GM08714 (cell line): Measurements from ENCODE around the gene PRMT2.
A peak's percentile ranks its signal among the peaks of the same experiment; 100 is the strongest.

ENCODE experiments used
- H3K4me3 ChIP-seq: fragments of 200-500 bp; sonication (Bioruptor generic); 2 replicates; pipeline ENCODE4 v1.5.1; 2014; ENCODE audit warnings: mild to moderate bottlenecking, low read length, inconsistent platforms
- ZNF274 ChIP-seq: IDR thresholded peaks from 2 replicates; pipeline ENCODE4 v1.6.1; 2012; ENCODE audit warnings: mild to moderate bottlenecking, low read depth, low read length

The PRMT2 gene

DNA sequence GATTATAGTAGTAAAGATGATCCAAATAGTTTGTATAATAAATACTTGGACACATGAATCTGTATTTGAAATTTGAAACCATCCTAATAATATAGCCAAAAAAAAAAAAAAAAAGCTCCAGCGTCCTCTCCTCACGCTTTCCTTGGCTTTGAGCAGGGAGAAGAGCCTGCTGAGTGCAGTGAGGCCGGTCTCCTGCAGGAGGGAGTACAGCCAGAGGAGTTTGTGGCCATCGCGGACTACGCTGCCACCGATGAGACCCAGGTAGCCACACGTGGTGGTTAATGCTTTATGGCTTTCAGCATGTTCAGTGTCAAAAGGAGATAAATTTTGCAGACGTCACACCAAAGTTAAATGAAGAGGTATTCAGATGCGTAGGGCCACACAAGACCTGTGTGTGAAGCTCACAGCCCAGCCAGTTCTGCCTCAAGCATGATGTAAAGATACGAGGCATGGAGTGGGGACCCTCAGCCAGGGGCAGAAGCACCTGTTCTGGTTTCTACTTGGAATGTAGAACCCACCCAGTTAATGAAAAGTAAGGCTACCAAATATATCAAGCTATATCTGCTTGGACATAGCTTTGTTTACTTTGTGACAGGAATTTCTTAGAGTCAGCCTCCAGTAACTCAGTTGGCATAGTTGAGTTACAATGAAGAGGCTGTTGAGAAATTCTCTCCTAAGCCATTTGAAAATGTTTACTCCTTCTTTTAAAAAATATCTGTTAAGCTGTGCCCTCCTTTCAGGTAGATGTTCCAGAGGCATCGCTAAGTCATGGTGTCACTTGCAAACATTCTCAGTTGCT is 8.1 kb downstream of the PRMT2 start:
- H3K4me3 ChIP-seq = no peak overlapping the region
- no peak for TF ChIP-seq ZNF274

DNA sequence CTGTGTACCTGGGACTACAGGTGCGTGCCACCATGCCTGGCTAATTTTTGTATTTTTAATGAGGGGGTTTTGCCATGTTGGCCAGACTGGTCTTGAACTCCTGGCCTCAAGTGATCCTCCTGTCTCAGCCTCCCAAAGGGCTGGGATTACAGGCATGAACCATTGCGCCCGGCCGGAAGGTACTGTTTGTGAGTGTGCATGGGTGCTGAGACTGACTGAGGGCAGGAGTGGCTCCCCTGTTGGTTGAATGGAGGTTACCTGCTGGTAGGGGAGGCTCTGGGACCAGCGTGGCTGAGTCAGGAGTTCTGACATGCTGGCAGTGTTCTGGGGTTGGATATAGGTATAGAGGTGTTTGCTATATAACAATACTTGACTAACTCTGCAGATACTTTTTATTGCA is 10.4 kb downstream of the PRMT2 start:
- no peak overlapping the region for H3K4me3 ChIP-seq
- TF ChIP-seq ZNF274 = no peak

DNA sequence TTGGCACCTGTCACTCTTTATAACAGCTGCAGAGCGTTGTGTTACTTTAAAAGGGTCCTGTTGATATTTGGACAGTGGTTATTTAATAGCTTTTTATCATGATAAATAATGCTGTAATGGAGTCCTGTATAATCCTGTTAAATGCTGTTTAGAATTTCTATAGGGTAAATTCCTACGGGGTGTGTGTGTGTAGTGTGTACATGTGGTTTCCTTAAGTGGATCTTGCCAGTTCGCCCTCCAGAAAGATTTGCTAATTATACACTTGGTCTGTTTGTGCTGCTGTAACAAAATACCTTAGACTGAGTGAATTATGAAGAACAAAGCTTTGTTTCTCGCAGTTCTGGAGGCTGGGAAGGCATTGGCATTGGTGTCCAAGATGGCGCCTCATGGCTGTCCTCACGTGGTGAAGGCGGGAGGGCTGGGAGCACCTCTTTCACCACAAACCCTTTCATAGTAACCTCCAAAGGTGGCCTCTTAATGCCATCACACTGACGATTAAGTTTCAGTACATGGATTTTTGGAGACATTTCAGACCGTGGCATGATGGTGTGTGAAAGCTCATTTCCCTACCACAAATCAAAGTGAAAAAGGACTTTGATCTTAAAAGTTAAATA is 11.2 kb downstream of the PRMT2 start:
- no peak overlapping the region for H3K4me3 ChIP-seq
- TF ChIP-seq ZNF274 = no peak

DNA sequence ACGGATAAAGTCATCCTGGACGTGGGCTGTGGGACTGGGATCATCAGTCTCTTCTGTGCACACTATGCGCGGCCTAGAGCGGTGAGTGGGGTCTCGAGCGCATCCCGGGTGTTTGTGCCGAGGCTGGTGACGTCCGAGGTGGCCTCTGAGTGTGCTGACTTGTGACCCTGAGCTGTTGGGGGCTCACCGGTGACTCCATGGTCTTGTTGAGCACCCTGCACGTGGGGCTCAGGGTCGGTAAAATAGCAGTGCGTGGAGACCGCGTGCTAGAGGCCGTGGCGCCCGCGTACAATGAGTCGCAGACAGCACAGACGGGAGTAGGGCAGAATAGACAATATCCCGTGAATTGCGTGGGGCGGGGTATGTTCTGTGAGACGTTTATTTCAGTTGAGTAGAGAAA is 13.1 kb downstream of the PRMT2 start:
- no peak overlapping the region for H3K4me3 ChIP-seq
- no peak for TF ChIP-seq ZNF274

DNA sequence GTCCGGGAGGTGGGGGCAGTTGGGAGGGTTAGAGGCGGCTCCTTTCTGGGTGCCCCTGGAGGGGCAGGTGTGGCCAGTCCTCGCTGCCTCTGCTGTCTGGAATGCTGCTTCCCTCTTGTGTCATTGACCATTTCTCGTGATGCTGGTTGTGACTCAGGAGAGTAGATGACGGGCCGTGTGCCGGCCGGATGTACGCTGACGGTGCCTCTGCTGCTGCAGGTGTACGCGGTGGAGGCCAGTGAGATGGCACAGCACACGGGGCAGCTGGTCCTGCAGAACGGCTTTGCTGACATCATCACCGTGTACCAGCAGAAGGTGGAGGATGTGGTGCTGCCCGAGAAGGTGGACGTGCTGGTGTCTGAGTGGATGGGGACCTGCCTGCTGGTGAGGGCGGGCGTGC is 13.9 kb downstream of the PRMT2 start:
- H3K4me3 ChIP-seq = no peak overlapping the region
- no peak for TF ChIP-seq ZNF274

DNA sequence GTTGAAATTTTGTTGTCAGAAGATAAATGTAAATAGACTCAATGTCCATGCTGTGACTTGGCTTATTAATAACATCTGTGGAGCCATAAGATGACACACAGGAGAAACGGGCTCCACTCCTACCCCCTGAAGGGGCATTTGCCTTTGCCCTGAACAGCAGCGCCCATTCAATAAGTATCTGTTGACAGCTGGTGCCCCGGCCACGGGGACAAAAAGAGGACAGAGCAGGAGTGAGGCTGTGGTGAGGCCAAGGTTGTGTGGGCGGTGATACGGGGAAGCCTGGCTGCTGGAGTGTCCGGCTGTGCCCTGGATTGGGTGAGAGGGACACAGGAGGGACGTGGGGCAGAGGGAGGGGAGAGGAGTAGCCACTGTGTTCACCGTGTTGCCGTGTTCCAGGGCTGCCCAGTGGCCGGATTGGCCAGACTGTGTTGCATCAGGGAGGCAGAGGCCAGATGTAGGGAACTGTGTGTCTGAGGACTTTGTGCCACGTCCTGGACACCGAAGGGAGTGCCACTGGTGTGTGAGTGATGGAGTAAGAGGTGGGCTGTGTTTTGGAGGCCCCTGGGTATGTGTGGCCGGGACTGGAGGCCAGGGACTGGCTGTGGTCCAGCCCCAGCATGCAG is 15.1 kb downstream of the PRMT2 start:
- no peak for TF ChIP-seq ZNF274
- no peak overlapping the region for H3K4me3 ChIP-seq

DNA sequence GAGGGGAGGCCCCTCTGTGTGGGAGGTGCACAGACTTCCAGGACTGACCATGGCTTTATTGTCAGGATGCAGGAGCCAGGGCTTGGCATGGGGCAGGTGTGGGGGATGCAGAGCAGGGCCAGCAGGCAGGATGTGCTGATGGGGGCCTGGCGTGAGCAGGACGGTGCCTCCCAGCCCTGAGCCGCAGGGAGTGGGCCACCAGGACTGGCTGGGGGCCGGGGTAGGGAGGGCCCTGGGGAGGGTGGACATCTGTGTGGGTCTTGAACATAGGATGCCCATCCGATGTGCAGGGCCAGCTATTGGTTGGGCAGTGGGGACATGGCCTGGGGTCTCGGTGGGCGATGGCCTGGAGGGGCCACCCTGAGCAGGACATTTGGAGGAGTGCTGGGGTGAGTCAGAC is 15.6 kb downstream of the PRMT2 start:
- no peak overlapping the region for H3K4me3 ChIP-seq
- TF ChIP-seq ZNF274 = no peak

DNA sequence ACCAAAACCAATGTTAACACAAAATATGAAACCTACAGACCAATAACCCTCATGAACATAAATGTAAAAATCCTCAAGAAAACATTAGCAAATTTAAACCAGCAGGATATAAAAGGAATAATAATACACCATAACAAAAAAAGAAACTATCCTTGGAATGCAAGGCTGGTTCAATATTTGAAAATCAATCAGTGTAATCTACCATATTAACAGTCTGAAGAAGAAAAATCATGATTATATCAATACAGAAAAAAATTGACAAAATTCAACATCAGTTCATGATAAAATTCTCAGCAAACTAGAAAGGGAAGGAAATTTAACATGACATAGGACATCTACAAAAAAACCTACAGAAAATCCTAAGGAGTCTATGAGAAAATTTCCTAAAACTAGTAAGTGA is 19.8 kb downstream of the PRMT2 start:
- no peak overlapping the region for H3K4me3 ChIP-seq
- TF ChIP-seq ZNF274 = no peak

DNA sequence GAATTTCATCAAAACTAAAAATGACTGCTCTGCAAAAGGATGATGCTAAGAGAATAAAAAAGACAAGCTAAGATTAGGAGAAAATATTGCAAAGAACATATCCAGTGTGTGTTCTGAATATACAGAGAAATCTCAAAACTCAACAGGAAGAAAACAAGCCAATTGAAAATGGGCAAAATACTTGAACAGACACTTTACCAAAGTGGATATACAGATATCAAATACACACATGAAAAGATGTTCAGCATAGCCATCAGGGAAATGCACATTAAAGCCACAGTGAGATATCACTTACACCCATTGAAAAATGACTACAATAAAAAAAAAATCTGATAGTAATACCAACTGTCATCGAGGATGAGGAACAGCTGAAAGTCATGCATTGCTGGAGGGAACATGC is 21.3 kb downstream of the PRMT2 start:
- H3K4me3 ChIP-seq = no peak overlapping the region
- TF ChIP-seq ZNF274 = no peak

DNA sequence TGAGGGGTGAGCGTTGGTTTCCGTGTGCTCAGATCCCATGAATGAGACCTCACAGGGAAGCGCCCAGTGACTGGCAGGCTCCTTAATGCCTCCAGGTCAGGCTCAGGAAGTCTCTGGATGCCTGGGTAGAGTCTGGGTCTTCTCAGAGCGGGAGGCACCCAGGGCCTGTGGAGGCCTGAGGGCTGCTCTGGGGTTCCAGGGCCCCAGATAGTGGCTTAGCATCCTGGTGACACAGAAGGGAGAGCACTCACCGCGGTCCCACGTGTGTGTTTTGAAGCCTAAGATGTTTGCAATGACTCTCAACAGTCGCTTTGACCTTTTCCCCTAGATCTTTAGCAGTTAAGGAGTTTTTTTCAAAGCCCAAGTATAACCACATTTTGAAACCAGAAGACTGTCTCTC is 25.0 kb downstream of the PRMT2 start:
- no peak for TF ChIP-seq ZNF274
- H3K4me3 ChIP-seq = no peak overlapping the region

DNA sequence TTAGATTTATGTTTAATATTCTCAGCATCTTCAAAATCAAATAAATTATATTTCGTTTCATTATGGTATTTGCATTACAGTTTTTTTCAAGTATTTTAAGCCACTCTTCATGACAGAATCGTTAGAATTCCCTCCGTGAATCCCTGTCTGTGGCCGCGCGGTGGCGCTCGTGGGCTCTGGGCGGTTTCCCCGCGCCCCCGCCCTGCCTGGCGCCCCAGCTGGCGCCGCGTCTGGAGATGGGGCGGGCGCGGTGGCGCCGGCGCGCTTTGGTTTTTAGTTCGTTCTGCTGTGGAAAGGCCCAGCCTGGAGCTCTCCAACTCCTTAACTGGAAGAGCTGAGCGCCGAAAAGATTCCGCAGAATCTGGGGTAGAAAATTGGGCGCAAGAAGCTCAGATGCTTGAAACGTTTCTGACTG is 25.7 kb downstream of the PRMT2 start:
- H3K4me3 ChIP-seq = peak overlapping the region; percentile 31; the same call in 1 of the 2 replicates
- no peak for TF ChIP-seq ZNF274

DNA sequence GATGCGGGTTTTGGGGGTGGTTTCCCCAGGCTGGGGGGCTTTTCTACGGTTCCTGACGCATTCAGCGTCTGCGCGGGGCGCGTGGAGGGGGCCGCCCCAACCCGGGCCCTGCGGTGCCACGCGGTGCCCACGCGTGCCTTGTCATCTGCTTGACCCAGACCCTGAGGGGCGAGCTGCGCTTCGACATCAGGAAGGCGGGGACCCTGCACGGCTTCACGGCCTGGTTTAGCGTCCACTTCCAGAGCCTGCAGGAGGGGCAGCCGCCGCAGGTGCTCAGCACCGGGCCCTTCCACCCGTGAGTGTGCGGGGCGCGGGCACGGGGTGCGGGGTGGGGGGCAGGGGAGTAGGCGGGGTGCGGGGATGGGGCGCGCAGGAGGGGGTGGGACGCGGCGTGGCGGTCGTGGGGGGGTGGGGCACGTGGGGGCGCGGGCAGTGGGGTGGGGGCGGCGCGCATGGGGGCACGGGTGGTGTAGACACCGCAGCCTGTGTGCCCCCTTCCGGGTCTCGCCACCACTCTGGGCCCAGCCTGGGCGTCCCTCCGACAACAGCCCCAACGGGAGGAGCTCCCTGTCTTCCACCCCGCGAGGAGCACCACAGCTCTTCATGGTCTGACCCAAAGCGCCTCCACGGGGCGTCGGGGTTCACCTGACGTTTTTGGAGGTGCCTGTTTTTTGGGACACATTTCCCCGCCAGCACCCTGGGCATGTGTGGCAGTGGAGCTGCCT is 26.3 kb downstream of the PRMT2 start:
- H3K4me3 ChIP-seq = peak overlapping the region; percentile 31; the same call in 1 of the 2 replicates
- no peak for TF ChIP-seq ZNF274

DNA sequence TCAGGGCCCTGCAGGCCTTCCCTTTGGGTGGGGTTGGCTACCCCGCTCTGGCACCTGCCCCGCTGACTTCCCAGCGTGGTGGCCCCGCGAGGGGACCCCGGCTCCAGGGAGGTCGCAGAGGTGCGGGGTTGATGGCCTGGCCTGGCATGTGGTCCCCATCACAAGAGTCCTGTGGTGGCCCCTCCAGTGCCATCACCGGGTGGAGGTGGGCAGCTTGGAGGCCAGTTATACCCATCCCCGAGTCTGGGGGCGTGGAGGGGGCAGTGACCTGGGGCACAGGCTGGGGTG is 26.8 kb downstream of the PRMT2 start:
- no peak for TF ChIP-seq ZNF274
- no peak overlapping the region for H3K4me3 ChIP-seq

DNA sequence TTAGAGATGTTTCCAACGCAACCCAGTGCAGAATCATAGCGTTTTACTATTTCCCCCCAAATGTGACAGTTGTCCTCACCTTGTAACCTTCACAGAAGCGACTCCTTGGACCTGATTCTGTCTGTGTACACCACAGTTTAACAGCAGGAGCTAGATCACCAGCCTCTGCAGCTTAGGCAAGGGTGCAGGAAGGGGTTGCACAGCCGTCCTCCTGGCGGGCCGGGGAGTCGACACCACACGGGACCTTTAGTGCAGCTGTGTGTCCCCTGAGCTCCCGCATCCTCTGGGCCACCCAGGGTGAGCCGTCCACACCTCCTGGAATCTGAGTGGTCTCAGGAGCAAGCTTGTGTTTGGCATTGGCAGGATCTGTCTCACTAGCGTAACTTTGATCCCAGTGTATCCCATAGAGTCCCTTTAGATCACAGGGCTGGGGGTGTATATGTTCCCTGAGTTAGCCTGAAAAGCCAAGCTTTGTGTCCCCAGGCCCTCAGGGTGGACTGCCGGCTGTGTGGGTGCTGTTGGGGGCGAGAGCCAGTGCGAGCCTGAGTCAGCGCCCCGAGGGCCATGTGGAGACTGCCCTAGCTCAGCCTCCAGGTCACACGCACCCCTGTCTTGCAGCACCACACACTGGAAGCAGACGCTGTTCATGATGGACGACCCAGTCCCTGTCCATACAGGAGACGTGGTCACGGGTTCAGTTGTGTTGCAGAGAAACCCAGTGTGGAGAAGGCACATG is 27.5 kb downstream of the PRMT2 start:
- TF ChIP-seq ZNF274 = no peak
- H3K4me3 ChIP-seq = no peak overlapping the region
